Activated CD8-positive, alpha-beta memory T cell treated with anti-CD3 and anti-CD28 coated beads, Interleukin-2, amount 50 U/mL, for 4 hours (primary cell): Measurements from ENCODE around the gene SUPT7L.
"Not testable (repeated sequence)": the region's sequence is repeated elsewhere in the genome, so short reads cannot be mapped to it uniquely, and the experiment has no call there.

Experiments
- DNase-seq: peaks from one replicate; pipeline ENCODE4 v3.0.0-alpha.2; 2020

SUPT7L gene

DNA sequence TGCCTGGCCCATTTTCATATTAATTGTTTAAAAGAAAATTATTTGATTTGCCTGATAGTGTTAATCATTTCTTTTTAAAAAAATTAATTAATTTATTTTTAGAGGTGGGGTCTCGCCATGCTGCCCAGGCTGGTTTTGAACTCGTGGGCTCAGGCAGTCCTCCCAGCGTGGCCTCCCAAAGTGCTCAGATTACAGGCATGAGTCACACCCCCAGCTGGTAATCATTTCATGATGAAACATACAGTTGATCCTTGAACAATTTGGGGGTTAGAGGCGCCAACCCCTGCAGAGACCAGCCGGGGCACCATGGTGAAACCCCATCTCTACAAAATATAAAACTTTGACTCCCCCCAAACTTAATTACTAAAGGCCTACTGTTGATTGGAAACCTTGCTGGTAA, 26.6 kb downstream of the SUPT7L start:
- DNase-seq = no peak

DNA sequence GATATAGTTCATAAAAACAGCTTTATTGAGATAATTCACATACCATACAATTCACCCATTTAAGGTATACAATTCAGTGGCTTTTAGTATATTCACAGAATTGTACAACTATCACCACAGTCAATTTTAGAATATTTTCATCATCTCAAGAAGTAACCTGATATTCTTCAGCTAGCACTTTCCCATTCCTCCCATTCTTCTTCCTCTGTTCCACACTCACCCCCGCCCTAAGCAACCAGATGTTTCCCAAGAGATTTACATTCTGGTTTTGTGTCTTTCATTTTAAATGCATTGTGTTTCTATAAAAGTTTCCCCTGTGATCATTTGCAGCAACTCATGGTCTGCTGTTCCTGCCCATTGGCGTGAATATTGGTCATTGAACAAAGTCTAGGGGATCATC, 29.1 kb downstream of the SUPT7L start:
- DNase-seq = no peak

DNA sequence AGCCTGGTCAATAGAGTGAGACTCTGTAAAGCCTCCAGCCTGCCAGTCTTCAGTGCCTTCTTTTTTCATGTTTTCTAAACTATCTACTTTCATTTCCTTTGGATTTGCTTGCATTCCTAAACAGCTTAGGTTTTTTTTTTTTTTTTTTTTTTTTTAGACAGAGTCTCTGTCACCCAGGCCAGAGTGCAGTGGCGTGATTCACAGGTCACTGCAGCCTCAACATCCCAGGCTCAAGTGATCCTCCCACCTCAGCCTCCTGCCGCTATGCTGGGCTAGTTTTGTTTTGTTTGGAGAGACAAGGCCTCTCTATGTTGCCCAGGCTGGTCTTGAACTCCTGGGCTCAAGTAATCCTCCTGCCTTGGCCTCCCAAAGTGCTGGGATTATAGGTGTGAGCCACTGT, 33.2 kb downstream of the SUPT7L start:
- DNase-seq = not testable (repeated sequence)

DNA sequence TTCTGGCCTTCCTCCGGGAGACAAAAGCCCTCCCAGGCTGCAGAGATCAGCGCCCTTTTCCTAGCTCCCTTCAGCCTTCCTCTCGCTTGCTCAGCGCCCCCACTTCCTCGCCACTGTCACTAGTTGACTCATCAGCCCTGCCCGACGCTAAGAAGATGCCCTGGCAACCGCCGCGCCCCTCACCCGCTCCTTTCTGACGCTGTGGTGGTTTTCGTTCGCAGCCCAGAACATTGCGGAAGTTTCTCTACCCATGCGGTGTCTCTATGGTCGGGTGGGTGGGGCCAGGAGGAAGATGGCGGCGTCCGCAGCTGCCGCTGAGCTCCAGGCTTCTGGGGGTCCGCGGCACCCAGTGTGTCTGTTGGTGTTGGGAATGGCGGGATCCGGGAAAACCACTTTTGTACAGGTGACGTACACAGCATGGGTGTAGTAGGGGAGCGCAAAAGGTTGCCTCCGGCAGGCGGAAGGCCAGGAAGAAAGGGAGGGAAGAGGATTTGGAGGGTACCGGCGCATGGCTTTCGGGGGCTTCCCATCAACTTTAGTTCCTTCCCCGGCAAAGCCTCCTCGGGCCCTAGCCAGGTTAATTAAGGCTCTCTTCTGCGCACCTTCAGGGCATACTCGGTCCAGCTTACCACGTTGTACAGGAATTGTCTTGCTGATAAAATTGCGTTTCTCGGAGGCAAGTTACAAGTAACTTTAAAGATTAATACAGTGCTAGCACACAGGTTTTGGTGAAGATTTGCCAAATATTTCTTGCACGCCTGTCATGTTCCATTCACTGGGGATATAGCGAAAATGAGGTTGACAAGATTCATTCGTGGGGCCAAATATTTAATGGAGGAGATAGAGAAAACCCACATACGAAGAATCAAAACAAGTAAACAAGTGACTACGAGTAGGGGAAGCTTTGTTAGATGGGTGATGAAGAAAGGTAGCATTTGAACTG, 34.4 kb downstream of the SUPT7L start, which contains the start of the genes CCDC121 and GPN1:
TSS of gene CCDC121 (minus strand) at position 246 of the 943 bp plus-strand sequence. CDS start 1,213 bp downstream, outside the sequence.
TSS of gene GPN1 (plus strand) at position 284 of the 943 bp plus-strand sequence. CDS start at position 293, 9 bp downstream.
- peak; percentile 95 for DNase-seq

DNA sequence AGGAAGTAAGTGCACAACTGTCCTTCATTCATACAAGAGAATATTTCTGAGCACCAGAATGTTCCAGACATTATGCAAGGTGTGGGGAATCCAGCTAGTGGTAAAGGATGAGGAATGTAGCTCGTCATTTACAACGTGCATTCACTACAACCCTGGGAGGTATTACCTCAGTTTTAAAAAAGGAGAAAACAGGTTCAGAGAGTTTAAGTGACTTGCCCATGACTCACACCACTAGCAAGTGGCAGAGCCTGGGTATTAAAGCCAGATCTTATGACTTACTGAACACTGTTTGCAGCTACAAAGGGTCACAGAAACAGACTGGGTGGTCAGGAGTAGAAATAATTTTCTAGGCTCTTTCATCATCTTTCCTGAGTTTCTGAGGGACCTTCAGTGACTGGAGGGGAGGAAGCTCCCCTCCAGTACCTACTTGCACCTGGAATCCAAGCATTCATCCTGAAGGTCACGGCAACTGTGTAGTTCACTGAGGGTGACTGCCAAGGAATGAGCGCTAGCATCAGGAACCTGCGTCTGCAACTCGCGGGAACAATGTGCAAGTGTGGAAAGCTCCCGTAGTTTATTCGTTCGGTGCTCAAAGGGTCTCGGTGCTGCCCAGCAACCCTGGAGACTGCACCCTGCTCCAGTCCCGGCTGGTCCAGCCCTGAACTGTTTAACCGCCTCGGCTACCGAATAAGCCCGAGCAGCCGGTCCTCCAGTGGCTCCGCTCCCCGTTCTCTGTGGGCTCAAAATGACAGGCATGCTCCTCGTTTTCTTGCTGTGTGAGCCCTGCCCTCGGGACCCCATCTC, 35.2 kb downstream of the SUPT7L start:
- DNase-seq = no peak

DNA sequence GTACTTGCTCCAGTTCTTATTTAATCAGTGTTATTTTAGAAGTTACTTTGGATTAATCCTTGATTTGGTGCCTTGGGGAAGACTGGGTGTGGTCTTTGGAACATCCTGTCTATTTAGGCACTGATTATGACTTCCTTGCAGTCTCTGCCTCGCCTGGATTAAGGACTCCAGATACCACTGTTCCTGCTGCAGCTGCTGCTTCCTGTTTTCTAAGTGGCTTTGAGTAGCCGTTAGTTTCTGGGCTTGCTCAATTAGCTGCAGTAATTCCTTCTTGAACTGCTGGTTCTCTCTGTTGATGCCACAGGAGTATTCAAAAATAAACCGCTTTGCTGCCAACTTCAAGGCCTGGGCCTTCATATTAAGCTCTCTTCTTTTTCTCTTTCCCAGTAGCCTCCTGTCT, 36.5 kb downstream of the SUPT7L start:
- not testable (repeated sequence) for DNase-seq

DNA sequence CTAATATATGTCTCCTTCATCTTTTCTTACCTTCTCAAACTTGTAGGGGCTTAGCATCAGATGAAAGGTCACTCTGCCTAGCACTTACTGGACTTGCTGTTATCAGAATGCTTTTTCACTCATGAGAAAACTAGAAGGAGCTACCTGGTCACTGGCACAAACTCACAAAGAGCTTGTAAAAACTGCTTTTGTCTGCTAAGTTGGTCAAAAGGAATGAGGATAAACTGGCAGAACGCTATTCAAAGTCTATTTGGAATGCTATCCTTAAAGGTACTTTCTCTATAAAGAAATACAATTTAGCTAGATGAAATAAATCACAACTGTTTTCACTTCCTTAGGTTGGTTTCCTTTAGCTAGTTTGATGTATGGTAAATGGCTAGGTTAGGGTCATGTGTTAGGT, 37.1 kb downstream of the SUPT7L start:
- DNase-seq = not testable (repeated sequence)

DNA sequence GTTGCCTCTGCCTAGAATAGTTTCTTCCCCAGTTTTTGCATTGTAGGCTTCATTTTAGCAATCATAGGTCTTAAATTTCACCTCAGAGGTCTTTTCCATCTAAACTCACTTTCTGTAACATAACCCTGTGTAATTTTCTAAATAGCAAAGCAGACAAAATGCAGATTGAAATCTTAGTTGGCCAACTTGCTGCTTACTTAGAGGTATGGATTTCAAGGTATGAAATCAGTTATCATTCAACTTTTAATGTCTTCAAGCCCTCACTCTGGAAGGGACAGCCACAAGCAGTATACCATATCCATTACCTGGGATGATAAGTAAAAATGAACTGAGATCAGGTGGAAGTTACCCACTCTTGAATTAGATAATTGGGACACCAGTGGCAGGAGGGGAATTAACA, 38.5 kb downstream of the SUPT7L start:
- DNase-seq = no peak

DNA sequence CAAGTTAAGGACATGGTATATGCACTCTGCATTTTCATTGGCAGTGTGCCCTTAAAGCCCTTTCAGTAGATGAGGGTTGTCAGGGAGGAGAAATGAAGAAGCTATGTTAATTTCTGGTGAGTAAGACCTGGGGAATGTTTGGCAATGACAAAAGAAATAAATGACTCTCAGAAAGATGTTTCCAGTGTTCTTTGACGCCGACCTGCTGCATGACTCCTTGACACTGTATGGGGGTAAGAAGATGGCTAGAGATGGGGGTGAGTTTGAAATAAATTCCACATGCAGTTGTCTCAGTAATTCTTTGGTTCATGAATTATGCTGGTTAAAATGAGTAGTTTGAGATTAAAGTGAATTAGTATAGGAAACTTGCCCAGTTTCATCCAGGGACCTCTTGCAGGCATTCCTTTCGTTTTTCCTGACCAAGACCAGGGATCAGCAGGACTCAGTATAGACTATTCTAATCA, 40.5 kb downstream of the SUPT7L start:
- no peak for DNase-seq

DNA sequence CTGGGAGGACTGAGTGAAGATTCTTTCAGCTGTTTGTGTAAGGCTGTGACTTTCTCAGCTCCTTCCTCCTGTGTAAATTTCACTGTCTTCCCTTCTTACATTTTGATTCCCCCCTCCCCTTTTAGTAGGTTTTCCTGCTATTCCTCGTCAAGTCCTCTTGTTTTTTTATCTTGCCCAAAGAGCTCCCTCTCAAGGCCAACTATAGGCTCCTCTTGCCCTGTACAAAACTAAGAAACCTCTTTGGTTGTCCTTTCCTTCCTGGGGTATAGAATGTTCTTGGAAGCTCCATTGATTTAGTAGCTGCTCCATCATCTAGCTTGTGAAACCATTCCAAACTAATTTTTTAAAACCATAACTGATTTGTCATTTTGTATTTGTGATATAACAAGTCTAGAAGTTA, 41.9 kb downstream of the SUPT7L start:
- DNase-seq = no peak

DNA sequence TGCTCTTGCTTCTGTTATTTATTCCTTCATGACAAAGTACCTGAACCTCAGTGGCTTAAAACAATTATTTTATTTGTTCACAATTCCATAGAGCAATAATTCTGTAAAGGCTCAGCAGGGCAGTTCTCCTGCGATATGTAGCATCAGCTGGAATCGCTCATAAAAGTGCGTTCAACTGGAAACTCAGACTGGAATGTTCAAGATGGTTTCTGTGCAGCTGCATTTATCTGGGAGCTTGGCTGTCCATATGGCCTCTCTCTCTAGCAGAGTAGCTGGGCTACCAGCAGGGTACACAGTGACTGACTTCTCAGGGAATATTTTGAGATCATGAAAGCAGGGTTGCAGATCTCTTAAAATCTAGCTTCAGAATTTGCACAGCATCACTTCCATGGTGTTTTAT, 48.1 kb downstream of the SUPT7L start:
- DNase-seq = no peak

DNA sequence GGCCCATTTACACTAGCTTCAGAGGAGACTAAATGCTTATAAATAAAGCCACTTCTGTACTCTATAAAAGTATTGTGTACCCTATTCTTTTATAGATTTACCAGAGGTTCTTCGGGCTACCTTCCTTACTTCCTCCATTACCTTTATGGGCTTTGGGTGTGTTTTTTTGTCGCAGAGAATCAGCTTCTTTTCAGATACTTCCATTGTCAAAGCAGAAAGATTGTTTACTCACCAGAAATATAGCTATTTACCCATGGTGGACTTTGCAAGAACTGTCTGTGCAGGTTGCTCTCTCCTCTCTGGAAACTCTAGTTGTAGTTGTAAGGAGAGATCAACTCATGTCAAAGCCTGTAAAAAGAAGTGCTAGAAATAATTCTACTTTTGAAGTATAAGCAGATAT, 49.4 kb downstream of the SUPT7L start:
- no peak for DNase-seq

DNA sequence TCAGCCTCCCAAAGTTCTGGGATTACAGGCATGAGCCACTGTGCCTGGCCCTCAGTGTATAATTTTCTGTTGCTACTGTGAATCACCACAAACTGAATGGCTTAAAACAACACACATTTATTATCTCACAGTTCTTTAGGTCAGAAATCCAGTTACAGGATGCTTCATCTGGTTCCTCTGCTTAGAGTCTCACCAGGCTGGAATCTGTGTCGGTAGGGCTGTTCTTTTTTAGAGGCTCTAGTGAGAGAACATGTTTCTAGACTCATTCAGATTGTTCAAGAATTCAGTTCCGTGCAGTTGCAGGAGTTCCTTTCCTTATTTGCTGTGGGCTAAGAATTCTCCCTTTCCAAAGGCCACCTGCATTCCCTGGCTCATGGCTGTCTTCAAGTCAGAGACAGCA, 56.8 kb downstream of the SUPT7L start:
- DNase-seq = no peak
